ENCODE data around the gene ATRNL1.

The ATRNL1 gene

GRCh38 chr10:115065801-115066200 lies 27.4 kb upstream of the ATRNL1 start:
- H3K9me3 ChIP-seq (replicated peaks; ENCODE audit: insufficient read depth, low read length), result no peaks in the 10 kb centered on the region
- H3K4me1 ChIP-seq (ENCODE audit: low read length), result no peaks in the 10 kb centered on the region
- H3K9me2 ChIP-seq (replicated peaks; ENCODE audit: insufficient read depth, low read length), result no peaks in the 10 kb centered on the region
- no peak overlapping the region for H3K27ac ChIP-seq (ENCODE audit: low read length)
- no peak overlapping the region for H2AFZ ChIP-seq (ENCODE audit: low read length)
- no peak overlapping the region for H3K4me3 ChIP-seq (ENCODE audit: low read length)
- no peak overlapping the region for H3K4me2 ChIP-seq (ENCODE audit: low read depth, low read length)
- TF ChIP-seq EZH2 (optimal IDR thresholded peaks at IDR 0.05; ENCODE audit: low read depth, low read length) (no peak), EZH2phosphoT487 (IDR thresholded peaks at IDR 0.05; ENCODE audit: low read length) (no peak), CTCF (IDR thresholded peaks at IDR 0.05; ENCODE audit: low read length) (no peak)
- no peaks in the 10 kb centered on the region for H3F3A ChIP-seq (ENCODE audit: insufficient read depth, low read length)
- DNase-seq, result no peak
- H3K27me3 ChIP-seq (replicated peaks; ENCODE audit: insufficient read depth, low read length), result no peaks in the 10 kb centered on the region
- no peaks in the 10 kb centered on the region for H4K20me1 ChIP-seq (ENCODE audit: insufficient read depth, low read length)
- no peak overlapping the region for H3K9ac ChIP-seq (ENCODE audit: low read length)
- no peaks in the 10 kb centered on the region for H3K36me3 ChIP-seq (replicated peaks; ENCODE audit: insufficient read depth, low read length)
- no peaks in the 10 kb centered on the region for H3K79me2 ChIP-seq (ENCODE audit: low read length)

- H3K27ac ChIP-seq (ENCODE audit: low read length), result no peak overlapping the region
- H3K4me1 ChIP-seq (ENCODE audit: low read length), result no peaks in the 10 kb centered on the region
- no peak overlapping the region for H3K9ac ChIP-seq (ENCODE audit: low read length)
- H3K79me2 ChIP-seq (ENCODE audit: low read length), result no peaks in the 10 kb centered on the region
- no peak overlapping the region for H3K4me3 ChIP-seq (ENCODE audit: low read length)
- H3K9me2 ChIP-seq (replicated peaks; ENCODE audit: insufficient read depth, low read length), result no peaks in the 10 kb centered on the region
- no peaks in the 10 kb centered on the region for H3K27me3 ChIP-seq (replicated peaks; ENCODE audit: insufficient read depth, low read length)
- H3K4me2 ChIP-seq (ENCODE audit: low read depth, low read length), result no peak overlapping the region
- no peak overlapping the region for H2AFZ ChIP-seq (ENCODE audit: low read length)
- H4K20me1 ChIP-seq (ENCODE audit: insufficient read depth, low read length), result no peaks in the 10 kb centered on the region
- no peak for DNase-seq
- H3K36me3 ChIP-seq (replicated peaks; ENCODE audit: insufficient read depth, low read length), result no peaks in the 10 kb centered on the region
- TF ChIP-seq EZH2phosphoT487 (IDR thresholded peaks at IDR 0.05; ENCODE audit: low read length), result no peak
- TF ChIP-seq CTCF (IDR thresholded peaks at IDR 0.05; ENCODE audit: low read length), result no peak
- TF ChIP-seq EZH2 (optimal IDR thresholded peaks at IDR 0.05; ENCODE audit: low read depth, low read length), result no peak
- no peaks in the 10 kb centered on the region for H3K9me3 ChIP-seq (replicated peaks; ENCODE audit: insufficient read depth, low read length)
- H3F3A ChIP-seq (ENCODE audit: insufficient read depth, low read length), result no peaks in the 10 kb centered on the region
Observed at GRCh38 chr10:115066528-115066927, 26.6 kb upstream of the ATRNL1 start.

- H3K27ac ChIP-seq (ENCODE audit: low read length), result no peak overlapping the region
- H3K9me3 ChIP-seq (replicated peaks; ENCODE audit: insufficient read depth, low read length), result no peaks in the 10 kb centered on the region
- H3K4me1 ChIP-seq (ENCODE audit: low read length), result no peaks in the 10 kb centered on the region
- no peaks in the 10 kb centered on the region for H3K27me3 ChIP-seq (replicated peaks; ENCODE audit: insufficient read depth, low read length)
- no peak overlapping the region for H3K4me3 ChIP-seq (ENCODE audit: low read length)
- no peaks in the 10 kb centered on the region for H4K20me1 ChIP-seq (ENCODE audit: insufficient read depth, low read length)
- DNase-seq, result no peak
- TF ChIP-seq EZH2 (optimal IDR thresholded peaks at IDR 0.05; ENCODE audit: low read depth, low read length), result no peak
- TF ChIP-seq CTCF (IDR thresholded peaks at IDR 0.05; ENCODE audit: low read length), result no peak
- no peak for TF ChIP-seq EZH2phosphoT487 (IDR thresholded peaks at IDR 0.05; ENCODE audit: low read length)
- no peaks in the 10 kb centered on the region for H3K36me3 ChIP-seq (replicated peaks; ENCODE audit: insufficient read depth, low read length)
- H2AFZ ChIP-seq (ENCODE audit: low read length), result no peak overlapping the region
- no peaks in the 10 kb centered on the region for H3K79me2 ChIP-seq (ENCODE audit: low read length)
- no peaks in the 10 kb centered on the region for H3F3A ChIP-seq (ENCODE audit: insufficient read depth, low read length)
- no peak overlapping the region for H3K4me2 ChIP-seq (ENCODE audit: low read depth, low read length)
- no peaks in the 10 kb centered on the region for H3K9me2 ChIP-seq (replicated peaks; ENCODE audit: insufficient read depth, low read length)
- H3K9ac ChIP-seq (ENCODE audit: low read length), result no peak overlapping the region
Observed at GRCh38 chr10:115073796-115074195, 19.4 kb upstream of the ATRNL1 start.

All from MM.1S (cell line).